GM19238 (cell line): Measurements from ENCODE around the gene FGF9.

Source experiments
- DNase-seq: peaks from one replicate; pipeline ENCODE4 v3.0.0; 2011; ENCODE audit warnings: low spot score; ENCODE audit not compliant: insufficient read length

The FGF9 gene

GRCh38 chr13:21670883-21671619 lies at the start of gene FGF9:
FGF9 (plus strand) TSS chr13:21671073; CDS start chr13:21671913, 840 bp downstream.
- DNase-seq: peak; percentile 85

- DNase-seq: no peak
Measured at GRCh38 chr13:21625366-21625765, 45.5 kb upstream of the FGF9 start.

- DNase-seq: no peak
Measured at GRCh38 chr13:21632196-21632595, 38.7 kb upstream of the FGF9 start.

GRCh38 chr13:21636656-21637055 lies 34.2 kb upstream of the FGF9 start:
- no peak for DNase-seq

- DNase-seq: no peak
Measured at GRCh38 chr13:21637296-21637695, 33.6 kb upstream of the FGF9 start.

GRCh38 chr13:21638319-21639282 lies 32.3 kb upstream of the FGF9 start:
- DNase-seq: no peak

GRCh38 chr13:21639561-21639960 lies 31.3 kb upstream of the FGF9 start:
- DNase-seq: no peak

GRCh38 chr13:21641629-21642028 lies 29.2 kb upstream of the FGF9 start:
- DNase-seq: no peak

GRCh38 chr13:21657538-21657937 lies 13.3 kb upstream of the FGF9 start:
- no peak for DNase-seq

GRCh38 chr13:21659087-21659486 lies 11.8 kb upstream of the FGF9 start:
- no peak for DNase-seq

GRCh38 chr13:21661097-21661909 lies 9.6 kb upstream of the FGF9 start:
- no peak for DNase-seq

- DNase-seq: no peak
Measured at GRCh38 chr13:21663197-21663596, 7.7 kb upstream of the FGF9 start.

- DNase-seq: no peak
Measured at GRCh38 chr13:21668732-21669275, 2.1 kb upstream of the FGF9 start.

- peak; percentile 56 for DNase-seq
Measured at GRCh38 chr13:21670006-21670882, 629 bp upstream of the FGF9 start.

- DNase-seq: no peak
Measured at GRCh38 chr13:21671620-21672286, 880 bp downstream of the FGF9 start.

GRCh38 chr13:21672287-21672680 lies 1.4 kb downstream of the FGF9 start:
- DNase-seq: no peak

GRCh38 chr13:21672796-21673538 lies 2.1 kb downstream of the FGF9 start:
- DNase-seq: no peak

GRCh38 chr13:21673539-21673788 lies 2.6 kb downstream of the FGF9 start:
- no peak for DNase-seq

GRCh38 chr13:21673789-21674489 lies 3.1 kb downstream of the FGF9 start:
- peak; percentile 63 for DNase-seq
